Keratinocyte (primary cell): ENCODE measurements around the gene PANX2. TPM values are rescaled to one million over a fixed set of nuclear protein-coding genes. Genes with fewer than 3 reads are reported as not detected.
"Not testable (repeated sequence)": the region's sequence is repeated elsewhere in the genome, so short reads cannot be mapped to it uniquely, and the experiment has no call there.

Experiments
- DNase-seq: peaks from one replicate; pipeline ENCODE4 v3.0.0-alpha.2; 2011; ENCODE audit warnings: low read depth, missing footprints, low spot score
- FAIRE-seq: peaks from 2 replicates; lab custom pipeline; 2011; peaks lifted over from hg19 to GRCh38; lab: Jason Lieb, UNC
- H2AFZ ChIP-seq: 2 replicates; pipeline ENCODE4 v1.6.0; 2012; ENCODE audit warnings: low read length, control low read depth, inconsistent platforms; ENCODE audit not compliant: control insufficient read depth
- H3K27ac ChIP-seq: 2 replicates; pipeline ENCODE4 v1.5.1; 2011; ENCODE audit warnings: low read length; ENCODE audit not compliant: control insufficient read depth, insufficient read depth
- H3K27me3 ChIP-seq: 3 replicates; pipeline ENCODE4 v1.6.0; 2011; ENCODE audit warnings: low read length; ENCODE audit not compliant: control insufficient read depth, insufficient read depth; ENCODE audit errors: extremely low read depth
- H3K36me3 ChIP-seq, 2 experiments: 2 replicates in 1 of 2; 3 replicates in 1 of 2; pipeline ENCODE4 v1.5.1; 2011; ENCODE audit warnings: low read length in 2 of 2, mild to moderate bottlenecking in 1 of 2; ENCODE audit not compliant: control insufficient read depth in 2 of 2, insufficient read depth in 2 of 2; ENCODE audit errors: extremely low read depth in 1 of 2
- H3K4me1 ChIP-seq: 3 replicates; pipeline ENCODE4 v1.5.1; 2011; ENCODE audit warnings: low read length; ENCODE audit not compliant: control insufficient read depth, insufficient read depth; ENCODE audit errors: extremely low read depth
- H3K4me2 ChIP-seq: 3 replicates; pipeline ENCODE4 v1.6.0; 2011; ENCODE audit warnings: low read depth, low read length; ENCODE audit not compliant: control insufficient read depth, insufficient read depth; ENCODE audit errors: extremely low read depth
- H3K4me3 ChIP-seq, 3 experiments: fragments of 200-600 bp in 1 of 3; sonication (generic) in 1 of 3; 2 replicates in 2 of 3; 3 replicates in 1 of 3; pipeline ENCODE4 v1.5.1; 2011 to 2016; ENCODE audit warnings: low read length in 3 of 3, mild to moderate bottlenecking in 3 of 3, control low read depth in 2 of 3, inconsistent platforms in 1 of 3, low read depth in 1 of 3, mixed read lengths in 1 of 3, mixed run types in 1 of 3, moderate library complexity in 1 of 3; ENCODE audit not compliant: control insufficient read depth in 2 of 3, insufficient read depth in 2 of 3; ENCODE audit errors: extremely low read depth in 1 of 3
- H3K79me2 ChIP-seq: 2 replicates; pipeline ENCODE4 v1.6.0; 2012; ENCODE audit warnings: low read length; ENCODE audit not compliant: control insufficient read depth, insufficient read depth
- H3K9ac ChIP-seq: 3 replicates; pipeline ENCODE4 v1.6.0; 2011; ENCODE audit warnings: low read length; ENCODE audit not compliant: control insufficient read depth, insufficient read depth; ENCODE audit errors: extremely low read depth
- H3K9me1 ChIP-seq: 3 replicates; pipeline ENCODE4 v1.6.0; 2011; ENCODE audit warnings: low read length; ENCODE audit not compliant: control insufficient read depth, insufficient read depth; ENCODE audit errors: extremely low read depth
- H3K9me3 ChIP-seq: 2 replicates; pipeline ENCODE4 v1.5.1; 2012; ENCODE audit warnings: low read depth, low read length; ENCODE audit not compliant: control insufficient read depth
- H4K20me1 ChIP-seq: 3 replicates; pipeline ENCODE4 v1.6.0; 2011; ENCODE audit warnings: low read length; ENCODE audit not compliant: control insufficient read depth, insufficient read depth; ENCODE audit errors: extremely low read depth
- EZH2 ChIP-seq: IDR thresholded peaks from one replicate; pipeline ENCODE4 v1.6.1; 2012; ENCODE audit warnings: inconsistent platforms, mild to moderate bottlenecking, low read length, moderate library complexity
- dilution Hi-C: fragments of 300-500 bp; cut with MboI; formaldehyde crosslinking; loops from one replicate; pipeline ENCODE4 v1.7.0; 2020; ENCODE audit warnings: low sequenced_read_pairs; ENCODE audit not compliant: extremely low pct_ligation_motif_present
- polyA plus RNA-seq, 5 experiments: library from polyadenylated mRNA; depleted of rRNA in 3 of 5; stranded (reverse) in 3 of 5; stranded (forward) in 1 of 5; unstranded in 1 of 5; fragments of >200 nt; gene quantifications; 1 replicate in 1 of 5; 2 replicates in 3 of 5; 3 replicates in 1 of 5; pipeline versions ENCODE4 v1.2.1 to v1.2.3, GENCODE V29; 2011 to 2012; ENCODE audit warnings: missing spikeins in 2 of 5, low read depth in 1 of 5, low replicate concordance in 1 of 5
- TF ChIP-seq, protein P1 (sequence below), 3 experiments: IDR thresholded peaks in 1 of 3; conservative IDR thresholded peaks in 1 of 3; optimal IDR thresholded peaks in 1 of 3; 2 replicates in 2 of 3; 3 replicates in 1 of 3; pipeline versions ENCODE3 to v1.5.1; 2011; ENCODE audit warnings: low read length in 3 of 3, mild to moderate bottlenecking in 3 of 3, moderate library complexity in 2 of 3, control low read depth in 1 of 3, inconsistent platforms in 1 of 3; ENCODE audit not compliant: insufficient read depth in 2 of 3; ENCODE audit errors: extremely low read depth in 1 of 3

Gene PANX2
- polyA plus RNA-seq, 1 donor (not counting 4 experiments of a cell fraction or from before 2014, with no cell fraction given) = 0.22 TPM

DNA sequence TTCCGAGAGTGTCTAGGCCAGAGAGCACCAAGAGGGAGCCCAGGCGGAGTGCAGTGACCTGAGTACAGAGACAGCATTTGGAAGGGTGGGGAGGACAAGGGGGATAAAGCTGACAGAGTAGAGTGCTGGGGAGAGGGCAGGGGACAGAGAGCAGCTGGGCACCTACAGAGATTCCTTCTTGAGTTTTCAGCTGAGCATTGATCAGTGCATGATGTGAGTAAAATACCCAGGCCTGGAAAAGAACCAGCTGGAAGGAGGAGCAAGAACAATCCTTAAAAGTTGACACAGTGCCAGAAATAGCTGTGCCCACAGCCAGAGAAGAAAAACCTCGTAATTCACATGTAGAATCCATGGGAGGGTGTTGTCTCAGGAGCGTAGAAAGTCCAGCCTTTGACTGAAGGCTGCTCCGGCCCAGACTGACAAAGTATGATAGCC, 33.9 kb upstream of the PANX2 start:
- Histone ChIP-seq H3K79me2 (no peaks in the 10 kb centered on the region), H4K20me1 (no peaks in the 10 kb centered on the region), H3K4me2 (no peak overlapping the region), H3K4me3 (no peak overlapping the region), H3K27me3 (no peaks in the 10 kb centered on the region), H3K9ac (no peak overlapping the region), H3K9me1 (no peaks in the 10 kb centered on the region), H3K4me1 (no peaks in the 10 kb centered on the region), H3K36me3 (no peaks in the 10 kb centered on the region), H3K27ac (no peak overlapping the region), H2AFZ (no peak overlapping the region), H3K9me3 (peaks cover 2% of the 10 kb centered on the region)
- DNase-seq (no peak), FAIRE-seq (no peak)
- TF ChIP-seq EZH2 = no peak
- TF ChIP-seq, protein P1, sequence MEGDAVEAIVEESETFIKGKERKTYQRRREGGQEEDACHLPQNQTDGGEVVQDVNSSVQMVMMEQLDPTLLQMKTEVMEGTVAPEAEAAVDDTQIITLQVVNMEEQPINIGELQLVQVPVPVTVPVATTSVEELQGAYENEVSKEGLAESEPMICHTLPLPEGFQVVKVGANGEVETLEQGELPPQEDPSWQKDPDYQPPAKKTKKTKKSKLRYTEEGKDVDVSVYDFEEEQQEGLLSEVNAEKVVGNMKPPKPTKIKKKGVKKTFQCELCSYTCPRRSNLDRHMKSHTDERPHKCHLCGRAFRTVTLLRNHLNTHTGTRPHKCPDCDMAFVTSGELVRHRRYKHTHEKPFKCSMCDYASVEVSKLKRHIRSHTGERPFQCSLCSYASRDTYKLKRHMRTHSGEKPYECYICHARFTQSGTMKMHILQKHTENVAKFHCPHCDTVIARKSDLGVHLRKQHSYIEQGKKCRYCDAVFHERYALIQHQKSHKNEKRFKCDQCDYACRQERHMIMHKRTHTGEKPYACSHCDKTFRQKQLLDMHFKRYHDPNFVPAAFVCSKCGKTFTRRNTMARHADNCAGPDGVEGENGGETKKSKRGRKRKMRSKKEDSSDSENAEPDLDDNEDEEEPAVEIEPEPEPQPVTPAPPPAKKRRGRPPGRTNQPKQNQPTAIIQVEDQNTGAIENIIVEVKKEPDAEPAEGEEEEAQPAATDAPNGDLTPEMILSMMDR (optimal IDR thresholded peaks at IDR 0.05 in 1 of 3, IDR thresholded peaks at IDR 0.05 in 1 of 3, conservative IDR thresholded peaks at IDR 0.05 in 1 of 3; ENCODE audit: extremely low read depth in 1 of 3, insufficient read depth in 2 of 3, low read length in 3 of 3) = no peak
- dilution Hi-C loops = no loop called here

DNA sequence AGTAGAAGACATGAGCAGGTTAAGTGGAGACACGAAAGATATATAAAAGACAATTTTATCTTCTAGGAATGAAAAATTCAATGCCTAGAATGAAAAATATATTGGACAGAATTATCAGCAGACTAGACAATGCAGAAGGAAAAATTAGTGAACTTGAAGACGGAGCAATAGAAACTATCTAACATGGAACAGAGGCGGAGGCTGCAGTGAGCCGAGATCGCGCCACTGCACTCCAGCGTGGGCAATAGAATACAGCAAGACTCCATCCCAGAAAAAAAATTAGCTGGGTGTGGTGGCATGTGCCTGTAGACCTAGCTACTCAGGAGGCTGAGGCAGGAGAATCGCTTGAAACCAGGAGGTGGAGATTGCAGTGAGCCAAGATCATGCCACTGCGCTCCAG, 33.3 kb upstream of the PANX2 start:
- H2AFZ ChIP-seq, H3K9ac ChIP-seq, H3K4me2 ChIP-seq, FAIRE-seq, H3K9me1 ChIP-seq, H4K20me1 ChIP-seq, DNase-seq, dilution Hi-C loops, H3K9me3 ChIP-seq, H3K4me1 ChIP-seq, H3K27ac ChIP-seq, H3K27me3 ChIP-seq, H3K4me3 ChIP-seq, H3K36me3 ChIP-seq, H3K79me2 ChIP-seq: not testable (repeated sequence)

DNA sequence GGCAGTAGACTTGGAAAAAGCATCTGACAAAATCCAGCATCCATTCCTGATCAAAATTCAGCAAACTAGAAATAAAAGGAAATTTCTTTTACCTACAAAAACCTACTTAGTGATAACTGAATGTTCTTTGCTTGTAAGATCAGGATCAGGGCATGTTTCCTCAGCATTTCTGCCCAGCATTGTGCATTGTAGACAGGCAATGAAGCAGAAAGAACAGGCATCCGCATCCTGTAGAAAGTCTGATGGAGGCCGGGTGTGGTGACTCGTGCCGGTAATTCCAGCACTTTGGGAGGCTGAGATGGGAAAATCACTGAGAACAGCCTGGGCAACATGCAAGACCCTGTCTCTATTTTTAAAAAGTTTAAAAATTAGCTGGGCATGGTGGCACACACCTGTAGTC, 32.5 kb upstream of the PANX2 start:
- Histone ChIP-seq H3K4me2 (no peak overlapping the region), H3K9me3 (no peaks in the 10 kb centered on the region), H3K27me3 (no peaks in the 10 kb centered on the region), H3K36me3 (no peaks in the 10 kb centered on the region), H3K9ac (no peak overlapping the region), H3K4me3 (no peak overlapping the region), H4K20me1 (no peaks in the 10 kb centered on the region), H3K27ac (no peak overlapping the region), H3K4me1 (no peaks in the 10 kb centered on the region), H3K79me2 (no peaks in the 10 kb centered on the region), H3K9me1 (no peaks in the 10 kb centered on the region), H2AFZ (no peak overlapping the region)
- TF ChIP-seq, protein P1 (optimal IDR thresholded peaks at IDR 0.05 in 1 of 3, IDR thresholded peaks at IDR 0.05 in 1 of 3, conservative IDR thresholded peaks at IDR 0.05 in 1 of 3; ENCODE audit: extremely low read depth in 1 of 3, insufficient read depth in 2 of 3, low read length in 3 of 3) = no peak
- no peak for TF ChIP-seq EZH2
- FAIRE-seq (no peak), DNase-seq (no peak)
- dilution Hi-C loops = no loop called here
